NCI-H1105 (cell line): ENCODE results near the gene PSME3.
"Not testable (repeated sequence)": the region's sequence is repeated elsewhere in the genome, so short reads cannot be mapped to it uniquely, and the experiment has no call there.

Experiments
- DNase-seq: peaks from one replicate; lab custom pipeline; 2025; lab: John Stamatoyannopoulos, UW

Gene PSME3

GRCh38 chr17:42851371-42852240, 18.4 kb downstream of the PSME3 start:
- not testable (repeated sequence) for DNase-seq

GRCh38 chr17:42852351-42852750, 19.2 kb downstream of the PSME3 start:
- DNase-seq, result no peak

- no peak for DNase-seq
These were observed 19.8 kb downstream of the PSME3 start for GRCh38 chr17:42853004-42853403.

GRCh38 chr17:42853597-42853967, 20.4 kb downstream of the PSME3 start:
- no peak for DNase-seq

- DNase-seq, result no peak
These were observed 21.0 kb downstream of the PSME3 start for GRCh38 chr17:42853968-42854790.

- no peak for DNase-seq
These were observed 21.9 kb downstream of the PSME3 start for GRCh38 chr17:42855048-42855596.

- not testable (repeated sequence) for DNase-seq
These were observed 22.9 kb downstream of the PSME3 start for GRCh38 chr17:42856093-42856492.

GRCh38 chr17:42856516-42856915, 23.3 kb downstream of the PSME3 start:
- DNase-seq, result not testable (repeated sequence)

- no peak for DNase-seq
These were observed 24.2 kb downstream of the PSME3 start for GRCh38 chr17:42857389-42857788.

GRCh38 chr17:42865638-42866094, 32.5 kb downstream of the PSME3 start:
- DNase-seq, result no peak

- DNase-seq, result no peak
These were observed 33.0 kb downstream of the PSME3 start for GRCh38 chr17:42866216-42866615.

- DNase-seq, result no peak
These were observed 33.7 kb downstream of the PSME3 start for GRCh38 chr17:42866631-42867575.

- not testable (repeated sequence) for DNase-seq
These were observed 34.6 kb downstream of the PSME3 start for GRCh38 chr17:42867694-42868261.

- DNase-seq, result no peak
These were observed 35.1 kb downstream of the PSME3 start for GRCh38 chr17:42868338-42868737.

GRCh38 chr17:42871647-42872046, 38.5 kb downstream of the PSME3 start:
- DNase-seq, result no peak

GRCh38 chr17:42872251-42872965, 39.2 kb downstream of the PSME3 start:
- DNase-seq, result no peak

GRCh38 chr17:42873315-42873714, 40.1 kb downstream of the PSME3 start:
- no peak for DNase-seq

GRCh38 chr17:42873932-42874695, 40.9 kb downstream of the PSME3 start:
- DNase-seq, result not testable (repeated sequence)

- DNase-seq, result no peak
These were observed 43.8 kb downstream of the PSME3 start for GRCh38 chr17:42877037-42877436.
